ENCODE measurements around the gene FAM168A. TPM values are rescaled to one million over a fixed set of nuclear protein-coding genes. Genes with fewer than 3 reads are reported as not detected.
"Not testable (repeated sequence)": the region's sequence is repeated elsewhere in the genome, so short reads cannot be mapped to it uniquely, and the experiment has no call there.

FAM168A gene
- polyA plus RNA-seq, 3 donors from 2014 or later = 1.3 to 3.1 (median 1.3) TPM

- no peak for DNase-seq
- peaks cover 20 to 22% of the 10 kb centered on the region in 2 donors for H3K4me1 Mint-ChIP-seq
- no peaks in the 10 kb centered on the region for H3K27me3 Mint-ChIP-seq (ENCODE audit: low read depth in 3 of 3)
- H3K36me3 Mint-ChIP-seq = peaks cover 0 to 4% (median 4%) of the 10 kb centered on the region in 3 donors
- H3K27ac Mint-ChIP-seq = no peak overlapping the region
- H3K4me3 Mint-ChIP-seq = no peak overlapping the region
- H3K9me3 Mint-ChIP-seq = no peaks in the 10 kb centered on the region
Measured at GRCh38 chr11:73584831-73585230, 13.1 kb downstream of the FAM168A start.

- Mint-ChIP-seq H3K9me3 (no peaks in the 10 kb centered on the region), H3K27me3 (ENCODE audit: low read depth in 3 of 3) (peaks cover 0 to 2% (median 0%) of the 10 kb centered on the region in 3 donors), H3K4me3 (no peak overlapping the region), H3K36me3 (peaks cover 0 to 14% (median 9%) of the 10 kb centered on the region in 3 donors), H3K27ac (peak overlapping the region in 1 of 6 donors; percentile 61), H3K4me1 (peaks cover 17 to 26% of the 10 kb centered on the region in 2 donors)
- no peak for DNase-seq
Measured at GRCh38 chr11:73582653-73583052, 15.3 kb downstream of the FAM168A start.

GRCh38 chr11:73580749-73581148, 17.2 kb downstream of the FAM168A start:
- Mint-ChIP-seq H3K4me1 (peaks cover 15 to 24% of the 10 kb centered on the region in 2 donors), H3K36me3 (peaks cover 0 to 14% (median 9%) of the 10 kb centered on the region in 3 donors)
- not testable (repeated sequence) for DNase-seq; H3K4me3 Mint-ChIP-seq; H3K9me3 Mint-ChIP-seq; H3K27ac Mint-ChIP-seq; H3K27me3 Mint-ChIP-seq (ENCODE audit: low read depth in 3 of 3)

- no peak for DNase-seq
- Mint-ChIP-seq H3K27ac (no peak overlapping the region), H3K9me3 (no peaks in the 10 kb centered on the region), H3K36me3 (peaks cover 0 to 14% (median 10%) of the 10 kb centered on the region in 3 donors), H3K27me3 (ENCODE audit: low read depth in 3 of 3) (peaks cover 0 to 2% (median 0%) of the 10 kb centered on the region in 3 donors), H3K4me3 (no peak overlapping the region), H3K4me1 (peaks cover 15 to 24% of the 10 kb centered on the region in 2 donors)
Measured at GRCh38 chr11:73579641-73580434, 18.1 kb downstream of the FAM168A start.

- H3K27ac Mint-ChIP-seq = peak overlapping the region in 2 of 6 donors; percentile 23 to 46
- H3K4me1 Mint-ChIP-seq = peaks cover 15 to 24% of the 10 kb centered on the region in 2 donors
- no peak for DNase-seq
- H3K27me3 Mint-ChIP-seq (ENCODE audit: low read depth in 3 of 3) = peaks cover 0 to 2% (median 0%) of the 10 kb centered on the region in 3 donors
- H3K4me3 Mint-ChIP-seq = no peak overlapping the region
- no peaks in the 10 kb centered on the region for H3K9me3 Mint-ChIP-seq
- peaks cover 0 to 14% (median 12%) of the 10 kb centered on the region in 3 donors for H3K36me3 Mint-ChIP-seq
Measured at GRCh38 chr11:73578592-73579185, 19.2 kb downstream of the FAM168A start.

DNA sequence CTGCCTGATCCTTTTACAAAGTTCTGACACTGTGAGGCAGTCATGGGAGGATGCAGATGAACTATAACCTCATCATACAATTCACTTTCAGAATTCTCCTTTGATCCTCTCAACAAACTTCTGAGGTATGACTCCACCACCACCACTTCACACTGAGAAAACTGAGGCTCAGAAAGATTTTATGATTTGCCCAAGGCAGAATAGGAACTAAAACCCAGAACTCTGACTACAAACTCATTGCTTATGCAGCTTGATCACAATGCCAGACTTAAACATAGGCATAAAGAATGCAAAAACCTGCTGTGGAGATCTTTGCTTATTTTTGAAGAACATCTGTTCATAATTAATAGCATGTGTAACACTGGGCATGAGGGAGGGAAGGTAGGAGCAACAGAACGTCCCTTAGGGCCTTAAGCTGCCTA, 20.4 kb downstream of the FAM168A start:
- H3K9me3 Mint-ChIP-seq = no peaks in the 10 kb centered on the region
- H3K27ac Mint-ChIP-seq = peak overlapping the region in 1 of 6 donors; percentile 29
- peaks cover 11 to 24% of the 10 kb centered on the region in 2 donors for H3K4me1 Mint-ChIP-seq
- no peak for DNase-seq
- peaks cover 0 to 16% (median 9%) of the 10 kb centered on the region in 3 donors for H3K36me3 Mint-ChIP-seq
- peaks cover 0 to 2% (median 0%) of the 10 kb centered on the region in 3 donors for H3K27me3 Mint-ChIP-seq (ENCODE audit: low read depth in 3 of 3)
- no peak overlapping the region for H3K4me3 Mint-ChIP-seq

GRCh38 chr11:73576185-73576614, 21.7 kb downstream of the FAM168A start:
- Mint-ChIP-seq H3K9me3 (no peaks in the 10 kb centered on the region), H3K27me3 (ENCODE audit: low read depth in 3 of 3) (peaks cover 0 to 2% (median 0%) of the 10 kb centered on the region in 3 donors), H3K4me1 (peaks cover 11 to 24% of the 10 kb centered on the region in 2 donors), H3K36me3 (peaks cover 0 to 16% (median 9%) of the 10 kb centered on the region in 3 donors), H3K27ac (no peak overlapping the region), H3K4me3 (no peak overlapping the region)
- DNase-seq = no peak

DNA sequence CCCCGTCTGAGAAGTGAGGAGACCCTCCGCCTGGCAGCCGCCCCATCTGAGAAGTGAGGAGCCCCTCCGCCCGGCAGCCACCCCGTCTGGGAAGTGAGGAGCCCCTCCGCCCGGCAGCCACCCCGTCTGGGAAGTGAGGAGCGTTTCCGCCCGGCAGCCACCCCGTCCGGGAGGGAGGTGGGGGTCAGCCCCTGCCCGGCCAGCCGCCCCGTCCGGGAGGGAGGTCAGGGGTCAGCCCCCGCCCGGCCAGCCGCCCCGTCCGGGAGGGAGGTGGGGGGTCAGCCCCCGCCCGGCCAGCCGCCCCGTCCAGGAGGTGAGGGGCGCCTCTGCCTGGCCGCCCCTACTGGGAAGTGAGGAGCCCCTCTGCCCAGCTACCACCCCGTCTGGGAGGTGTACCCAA, 25.9 kb downstream of the FAM168A start:
- H3K4me1 Mint-ChIP-seq; H3K4me3 Mint-ChIP-seq; DNase-seq; H3K9me3 Mint-ChIP-seq; H3K27ac Mint-ChIP-seq; H3K27me3 Mint-ChIP-seq (ENCODE audit: low read depth in 3 of 3): not testable (repeated sequence)
- H3K36me3 Mint-ChIP-seq = peaks cover 3 to 16% (median 13%) of the 10 kb centered on the region in 3 donors

DNA sequence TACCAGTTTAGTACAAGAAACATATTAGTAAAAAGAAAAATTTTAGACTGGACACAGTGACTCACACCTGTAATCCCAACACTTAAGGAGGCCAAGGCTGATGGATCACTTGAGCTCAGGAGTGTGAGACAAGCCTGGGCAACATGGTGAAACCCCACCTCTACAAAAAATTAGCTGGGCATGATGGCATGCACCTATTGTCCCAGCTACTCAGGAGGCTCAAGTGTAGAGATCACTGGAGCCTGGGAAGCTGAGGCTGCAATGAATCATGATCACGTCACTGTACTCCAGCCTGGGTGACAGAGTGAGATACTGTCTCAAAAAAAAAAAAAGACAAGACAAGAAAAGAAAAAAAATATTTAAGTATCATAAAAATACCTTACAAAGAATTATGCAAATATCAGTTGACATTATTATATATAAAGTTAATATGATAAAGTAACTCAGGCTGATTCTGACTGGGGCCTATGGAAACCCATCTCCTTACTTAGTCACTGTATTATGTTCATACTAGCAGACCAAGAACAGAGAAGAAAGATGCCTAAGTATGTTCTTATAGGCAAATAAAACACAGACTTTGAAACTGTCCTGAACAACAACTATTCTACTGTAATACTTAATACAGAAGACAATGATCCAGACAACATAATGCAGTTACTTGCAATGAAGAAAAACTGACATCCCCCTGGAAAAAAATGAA, 27.3 kb downstream of the FAM168A start:
- no peak for DNase-seq
- peaks cover 3 to 21% (median 13%) of the 10 kb centered on the region in 3 donors for H3K36me3 Mint-ChIP-seq
- no peaks in the 10 kb centered on the region for H3K4me1 Mint-ChIP-seq
- no peaks in the 10 kb centered on the region for H3K9me3 Mint-ChIP-seq
- no peak overlapping the region for H3K4me3 Mint-ChIP-seq
- no peaks in the 10 kb centered on the region for H3K27me3 Mint-ChIP-seq (ENCODE audit: low read depth in 3 of 3)
- H3K27ac Mint-ChIP-seq = no peak overlapping the region

DNA sequence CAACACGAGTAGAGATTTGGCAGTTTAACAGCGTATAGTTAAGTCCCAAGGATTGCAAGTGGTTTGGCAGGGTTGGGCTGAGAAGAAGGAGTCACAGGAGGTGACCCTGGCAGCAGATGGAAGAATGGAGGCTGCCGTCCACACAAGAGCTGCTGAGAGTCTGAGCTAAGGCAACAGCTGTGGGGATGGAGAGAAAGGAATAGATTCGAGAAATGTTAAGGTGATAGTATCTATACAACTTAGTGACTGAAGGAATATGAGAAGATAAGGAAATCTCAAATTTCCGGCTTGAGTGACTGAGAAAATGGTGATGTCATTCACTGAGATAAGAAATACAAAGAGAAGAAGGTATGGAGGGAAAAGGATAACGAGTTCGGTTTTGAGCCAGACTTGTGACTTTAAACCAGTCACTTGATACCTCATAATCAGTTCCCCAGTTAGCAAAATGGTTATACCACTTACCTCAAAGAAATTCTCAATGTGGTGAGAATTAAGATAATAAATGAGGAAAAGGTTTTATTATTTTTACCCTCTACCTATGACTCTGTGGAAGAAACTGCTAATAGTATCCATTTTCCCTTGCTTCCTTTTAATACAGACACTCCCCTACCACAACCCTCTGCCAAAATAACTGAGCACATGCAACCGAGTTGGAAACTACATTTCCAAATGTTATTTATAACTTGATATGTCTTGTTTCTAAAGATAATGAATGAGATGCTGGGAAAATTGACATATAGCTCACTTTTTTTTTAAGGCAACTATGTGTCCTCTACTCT, 30.7 kb downstream of the FAM168A start:
- Mint-ChIP-seq H3K36me3 (peaks cover 3 to 18% (median 11%) of the 10 kb centered on the region in 3 donors), H3K27ac (peak overlapping the region in 1 of 6 donors; percentile 36), H3K4me1 (no peaks in the 10 kb centered on the region), H3K27me3 (ENCODE audit: low read depth in 3 of 3) (no peaks in the 10 kb centered on the region), H3K9me3 (no peaks in the 10 kb centered on the region), H3K4me3 (no peak overlapping the region)
- DNase-seq = no peak

- H3K27ac Mint-ChIP-seq = peak overlapping the region in 2 of 6 donors; percentile 36 to 49
- no peaks in the 10 kb centered on the region for H3K4me1 Mint-ChIP-seq
- DNase-seq = no peak
- H3K27me3 Mint-ChIP-seq (ENCODE audit: low read depth in 3 of 3) = no peaks in the 10 kb centered on the region
- no peak overlapping the region for H3K4me3 Mint-ChIP-seq
- H3K9me3 Mint-ChIP-seq = no peaks in the 10 kb centered on the region
- H3K36me3 Mint-ChIP-seq = peaks cover 3 to 18% (median 11%) of the 10 kb centered on the region in 3 donors
Measured at GRCh38 chr11:73566422-73566821, 31.5 kb downstream of the FAM168A start.

DNA sequence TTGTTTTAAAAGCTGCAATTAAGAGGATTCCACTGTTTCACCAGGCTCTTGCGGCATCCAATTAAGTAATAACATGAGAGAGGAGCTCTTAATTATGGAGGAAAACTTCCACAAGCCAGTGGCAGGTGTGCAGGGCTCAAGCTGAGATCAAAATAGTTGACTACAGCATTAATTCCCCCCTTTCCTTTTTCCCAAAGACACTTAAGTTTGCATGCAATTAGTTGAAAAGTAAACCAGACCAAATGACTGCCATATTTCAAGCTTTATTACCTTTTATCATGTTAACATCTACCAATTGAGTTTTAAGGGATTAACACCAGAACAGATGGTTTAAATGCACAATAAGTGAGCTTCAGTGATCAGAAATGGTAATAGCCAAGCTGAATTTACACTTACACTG, 32.1 kb downstream of the FAM168A start:
- DNase-seq = no peak
- H3K36me3 Mint-ChIP-seq = peaks cover 3 to 18% (median 11%) of the 10 kb centered on the region in 3 donors
- no peaks in the 10 kb centered on the region for H3K27me3 Mint-ChIP-seq (ENCODE audit: low read depth in 3 of 3)
- H3K9me3 Mint-ChIP-seq = no peaks in the 10 kb centered on the region
- H3K4me3 Mint-ChIP-seq = no peak overlapping the region
- no peak overlapping the region for H3K27ac Mint-ChIP-seq
- H3K4me1 Mint-ChIP-seq = no peaks in the 10 kb centered on the region

DNA sequence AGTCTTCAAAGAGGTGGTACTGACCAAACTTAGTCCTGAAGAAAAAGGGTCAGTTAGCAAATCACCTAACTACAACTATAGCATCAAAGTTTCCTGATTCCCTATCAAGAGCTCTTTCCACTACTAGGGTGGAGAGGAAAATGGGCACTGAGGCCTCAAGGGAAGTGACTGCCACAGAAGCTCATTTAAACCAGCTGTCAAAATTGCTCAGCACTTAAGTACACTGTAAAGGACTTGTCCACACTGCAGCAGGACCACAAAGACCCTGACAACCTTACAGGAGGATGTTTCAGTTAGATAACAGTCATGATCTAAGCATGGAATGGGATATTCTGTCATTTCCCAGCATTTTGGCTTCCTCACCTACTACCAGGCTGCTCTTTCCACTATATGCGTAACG, 33.0 kb downstream of the FAM168A start:
- Mint-ChIP-seq H3K4me1 (no peaks in the 10 kb centered on the region), H3K36me3 (peaks cover 3 to 18% (median 11%) of the 10 kb centered on the region in 3 donors), H3K27me3 (ENCODE audit: low read depth in 3 of 3) (no peaks in the 10 kb centered on the region), H3K9me3 (no peaks in the 10 kb centered on the region), H3K27ac (no peak overlapping the region), H3K4me3 (no peak overlapping the region)
- no peak for DNase-seq
